Neural progenitor cell (in vitro differentiated cells): Measurements from ENCODE around the gene CENPL. TPM values are rescaled to one million over a fixed set of nuclear protein-coding genes. Genes with fewer than 3 reads are reported as not detected.

Experiments
- DNase-seq: peaks from one replicate; pipeline ENCODE4 v3.0.0-alpha.2; 2016; ENCODE audit warnings: low spot score
- H2AFZ ChIP-seq: fragments of 200-600 bp; sonication (generic); replicated peaks from 2 replicates; pipeline ENCODE4 v1.6.1; 2016; ENCODE audit warnings: antibody characterized with exemption
- H3F3A ChIP-seq: fragments of 200-600 bp; sonication (generic); 2 replicates; pipeline ENCODE4 v1.6.1; 2016; ENCODE audit warnings: antibody characterized with exemption, low read depth
- H3K27ac ChIP-seq: fragments of 200-600 bp; sonication (generic); 2 replicates; pipeline ENCODE4 v1.5.1; 2016; ENCODE audit warnings: mild to moderate bottlenecking
- H3K27me3 ChIP-seq: fragments of 200-600 bp; sonication (generic); 2 replicates; pipeline ENCODE4 v1.6.1; 2016; ENCODE audit warnings: mild to moderate bottlenecking, moderate library complexity
- H3K36me3 ChIP-seq: fragments of 200-600 bp; sonication (generic); 2 replicates; pipeline ENCODE4 v1.5.1; 2016
- H3K4me1 ChIP-seq: fragments of 200-600 bp; sonication (generic); 2 replicates; pipeline ENCODE4 v1.6.1; 2016; ENCODE audit warnings: mixed run types
- H3K4me2 ChIP-seq: fragments of 200-600 bp; sonication (generic); 2 replicates; pipeline ENCODE4 v1.6.1; 2016
- H3K4me3 ChIP-seq: fragments of 200-600 bp; sonication (generic); 2 replicates; pipeline ENCODE4 v1.5.1; 2016
- H3K79me2 ChIP-seq: fragments of 200-600 bp; sonication (generic); 2 replicates; pipeline ENCODE4 v1.6.1; 2016; ENCODE audit warnings: low read depth
- H3K9ac ChIP-seq: fragments of 200-600 bp; sonication (generic); 2 replicates; pipeline ENCODE4 v1.6.1; 2016
- H3K9me3 ChIP-seq: fragments of 200-600 bp; sonication (generic); 2 replicates; pipeline ENCODE4 v1.5.1; 2016; ENCODE audit warnings: low read depth
- H4K20me1 ChIP-seq: fragments of 200-600 bp; sonication (generic); 2 replicates; pipeline ENCODE4 v1.6.1; 2016; ENCODE audit warnings: low read depth
- H3K27ac Mint-ChIP-seq: 3 replicates; pipeline ENCODE4 v1.8.0; 2021; ENCODE audit warnings: mixed read lengths
- H3K27me3 Mint-ChIP-seq: 2 replicates; pipeline ENCODE4 v1.8.0; 2022; ENCODE audit warnings: low read depth, mild to moderate bottlenecking, inconsistent platforms, moderate library complexity, mixed read lengths; ENCODE audit not compliant: insufficient read depth
- H3K36me3 Mint-ChIP-seq: 3 replicates; pipeline ENCODE4 v1.8.0; 2021; ENCODE audit warnings: mixed read lengths
- H3K4me1 Mint-ChIP-seq: 3 replicates; pipeline ENCODE4 v1.8.0; 2021; ENCODE audit warnings: mixed read lengths
- H3K4me3 Mint-ChIP-seq: 3 replicates; pipeline ENCODE4 v1.8.0; 2021; ENCODE audit warnings: mild to moderate bottlenecking, moderate library complexity, mixed read lengths
- H3K9me3 Mint-ChIP-seq: 3 replicates; pipeline ENCODE4 v1.8.0; 2020; ENCODE audit warnings: mixed read lengths
- EZH2 ChIP-seq: fragments of 200-600 bp; sonication (generic); IDR thresholded peaks from 2 replicates; pipeline ENCODE4 v1.6.1; 2017; ENCODE audit warnings: antibody characterized with exemption, mild to moderate bottlenecking, moderate library complexity
- EZH2phosphoT487 ChIP-seq: fragments of 200-600 bp; sonication (generic); IDR thresholded peaks from 2 replicates; pipeline ENCODE4 v1.6.1; 2017; ENCODE audit warnings: antibody characterized with exemption
- total RNA-seq: library from RNA; depleted of rRNA; stranded (reverse); fragments of >200 nt; gene quantifications from 2 replicates; pipeline ENCODE4 v1.2.3, GENCODE V29; 2015; ENCODE audit warnings: low replicate concordance
- TF ChIP-seq, protein P1 (sequence below): fragments of 200-600 bp; sonication (generic); IDR thresholded peaks from 2 replicates; pipeline ENCODE4 v1.5.1; 2017; ENCODE audit warnings: antibody characterized with exemption, mild to moderate bottlenecking

The CENPL gene
- total RNA-seq, 1 donor from 2014 or later = 33.4 TPM

GRCh38 chr1:173865468-173866164 lies 40.9 kb upstream of the CENPL start:
- Histone ChIP-seq H3K27ac (peak overlapping the region; percentile 81), H3K4me1 (peaks cover 23% of the 10 kb centered on the region), H3K4me2 (peak overlapping the region; percentile 97), H3K4me3 (peak overlapping the region; percentile 83), H3K9ac (peak overlapping the region; percentile 81), H3K9me3 (no peaks in the 10 kb centered on the region), H3K27me3 (no peaks in the 10 kb centered on the region), H2AFZ (no peak overlapping the region), H3K36me3 (peaks cover 38% of the 10 kb centered on the region), H3F3A (peaks cover 81% of the 10 kb centered on the region), H3K79me2 (peaks cover 57% of the 10 kb centered on the region), H4K20me1 (peaks cover 55% of the 10 kb centered on the region)
- Mint-ChIP-seq H3K36me3 (peaks cover 35% of the 10 kb centered on the region), H3K4me3 (peak overlapping the region; percentile 99), H3K4me1 (peaks cover 29% of the 10 kb centered on the region), H3K9me3 (no peaks in the 10 kb centered on the region), H3K27ac (no peak overlapping the region), H3K27me3 (peaks cover 2% of the 10 kb centered on the region)
- no peak for DNase-seq
- TF ChIP-seq EZH2phosphoT487 (no peak), EZH2 (no peak)
- TF ChIP-seq, protein P1, sequence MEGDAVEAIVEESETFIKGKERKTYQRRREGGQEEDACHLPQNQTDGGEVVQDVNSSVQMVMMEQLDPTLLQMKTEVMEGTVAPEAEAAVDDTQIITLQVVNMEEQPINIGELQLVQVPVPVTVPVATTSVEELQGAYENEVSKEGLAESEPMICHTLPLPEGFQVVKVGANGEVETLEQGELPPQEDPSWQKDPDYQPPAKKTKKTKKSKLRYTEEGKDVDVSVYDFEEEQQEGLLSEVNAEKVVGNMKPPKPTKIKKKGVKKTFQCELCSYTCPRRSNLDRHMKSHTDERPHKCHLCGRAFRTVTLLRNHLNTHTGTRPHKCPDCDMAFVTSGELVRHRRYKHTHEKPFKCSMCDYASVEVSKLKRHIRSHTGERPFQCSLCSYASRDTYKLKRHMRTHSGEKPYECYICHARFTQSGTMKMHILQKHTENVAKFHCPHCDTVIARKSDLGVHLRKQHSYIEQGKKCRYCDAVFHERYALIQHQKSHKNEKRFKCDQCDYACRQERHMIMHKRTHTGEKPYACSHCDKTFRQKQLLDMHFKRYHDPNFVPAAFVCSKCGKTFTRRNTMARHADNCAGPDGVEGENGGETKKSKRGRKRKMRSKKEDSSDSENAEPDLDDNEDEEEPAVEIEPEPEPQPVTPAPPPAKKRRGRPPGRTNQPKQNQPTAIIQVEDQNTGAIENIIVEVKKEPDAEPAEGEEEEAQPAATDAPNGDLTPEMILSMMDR = no peak

DNA sequence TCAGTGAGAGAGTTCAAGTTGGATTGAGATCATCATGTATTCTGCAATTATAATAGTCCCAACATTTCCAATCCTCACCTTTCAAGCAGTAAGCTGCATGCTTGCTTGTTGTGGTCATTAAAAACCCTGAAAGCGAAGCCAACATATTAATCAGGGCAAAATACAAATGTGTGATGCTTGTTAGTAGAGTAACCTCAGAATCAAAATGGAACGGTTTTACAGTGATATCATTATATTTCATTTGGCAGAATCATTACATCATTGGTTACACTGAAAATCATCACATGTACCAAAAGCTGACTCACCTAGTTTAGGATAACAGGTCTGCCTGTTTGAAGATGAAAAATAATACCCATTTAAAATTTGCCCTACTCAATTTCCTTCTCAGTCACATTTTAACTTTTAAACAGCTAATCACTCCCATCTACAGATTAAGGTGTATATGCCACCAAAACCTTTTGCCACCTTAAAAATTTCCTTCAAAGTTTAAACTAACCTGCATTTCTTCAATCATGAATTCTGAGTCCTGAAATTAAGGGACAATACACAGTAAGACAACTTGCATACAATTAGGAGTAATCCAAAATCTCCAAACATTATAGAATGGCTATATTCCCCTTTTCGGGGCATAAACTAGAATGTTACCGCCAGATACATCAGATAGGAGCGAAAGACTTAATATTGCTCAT lies 39.6 kb upstream of the CENPL start:
- Histone ChIP-seq H3K4me1 (peaks cover 21% of the 10 kb centered on the region), H3K79me2 (peaks cover 44% of the 10 kb centered on the region), H3F3A (peaks cover 88% of the 10 kb centered on the region), H3K27ac (peak overlapping the region; percentile 77), H3K36me3 (peaks cover 43% of the 10 kb centered on the region), H3K27me3 (no peaks in the 10 kb centered on the region), H4K20me1 (peaks cover 58% of the 10 kb centered on the region), H2AFZ (no peak overlapping the region), H3K4me3 (peak overlapping the region; percentile 83), H3K9ac (no peak overlapping the region), H3K4me2 (peak overlapping the region; percentile 97), H3K9me3 (no peaks in the 10 kb centered on the region)
- Mint-ChIP-seq H3K4me3 (no peak overlapping the region), H3K27me3 (peaks cover 2% of the 10 kb centered on the region), H3K9me3 (no peaks in the 10 kb centered on the region), H3K36me3 (peaks cover 36% of the 10 kb centered on the region), H3K4me1 (peaks cover 29% of the 10 kb centered on the region), H3K27ac (no peak overlapping the region)
- TF ChIP-seq EZH2 (no peak), EZH2phosphoT487 (no peak)
- TF ChIP-seq, protein P1 = no peak
- no peak for DNase-seq

GRCh38 chr1:173863224-173864161 lies 38.8 kb upstream of the CENPL start:
- Mint-ChIP-seq H3K27me3 (peaks cover 2% of the 10 kb centered on the region), H3K4me3 (no peak overlapping the region), H3K36me3 (peaks cover 36% of the 10 kb centered on the region), H3K9me3 (no peaks in the 10 kb centered on the region), H3K27ac (no peak overlapping the region), H3K4me1 (peaks cover 23% of the 10 kb centered on the region)
- Histone ChIP-seq H3K27me3 (no peaks in the 10 kb centered on the region), H3K9me3 (no peaks in the 10 kb centered on the region), H3F3A (peaks cover 81% of the 10 kb centered on the region), H3K27ac (peak overlapping the region; percentile 77), H3K36me3 (peaks cover 43% of the 10 kb centered on the region), H3K4me1 (peaks cover 15% of the 10 kb centered on the region), H3K4me2 (peak overlapping the region; percentile 97), H3K79me2 (peaks cover 39% of the 10 kb centered on the region), H3K9ac (no peak overlapping the region), H3K4me3 (peak overlapping the region; percentile 83), H4K20me1 (peaks cover 58% of the 10 kb centered on the region), H2AFZ (no peak overlapping the region)
- no peak for DNase-seq
- TF ChIP-seq, protein P1 = no peak
- no peak for TF ChIP-seq EZH2phosphoT487
- TF ChIP-seq EZH2 = no peak
